NAMALWA (cell line): Measurements from ENCODE around the gene ELP5.

ENCODE experiments used
- DNase-seq: peaks from one replicate; pipeline ENCODE4 v3.0.0-alpha.2; 2015; ENCODE audit warnings: low spot score

Gene ELP5

GRCh38 chr17:7219229-7219811, 32.7 kb upstream of the ELP5 start:
- no peak for DNase-seq

- peak; percentile 67 for DNase-seq
Measured at GRCh38 chr17:7219812-7220592, 32.0 kb upstream of the ELP5 start, which contains the start of the genes ACADVL and DLG4. Gene ACADVL (plus strand): TSS chr17:7219938. CDS start chr17:7219985, 47 bp downstream. Gene DLG4 (minus strand): TSS chr17:7219836.

- DNase-seq, result peak; percentile 62
Measured at GRCh38 chr17:7220593-7221277, 31.3 kb upstream of the ELP5 start.

- no peak for DNase-seq
Measured at GRCh38 chr17:7221278-7222092, 30.5 kb upstream of the ELP5 start.

- DNase-seq, result no peak
Measured at GRCh38 chr17:7222093-7222971, 29.7 kb upstream of the ELP5 start.

GRCh38 chr17:7222972-7223292, 29.1 kb upstream of the ELP5 start:
- DNase-seq, result no peak

- DNase-seq, result no peak
Measured at GRCh38 chr17:7223375-7223774, 28.6 kb upstream of the ELP5 start.

- no peak for DNase-seq
Measured at GRCh38 chr17:7224110-7224509, 27.9 kb upstream of the ELP5 start.

DNA sequence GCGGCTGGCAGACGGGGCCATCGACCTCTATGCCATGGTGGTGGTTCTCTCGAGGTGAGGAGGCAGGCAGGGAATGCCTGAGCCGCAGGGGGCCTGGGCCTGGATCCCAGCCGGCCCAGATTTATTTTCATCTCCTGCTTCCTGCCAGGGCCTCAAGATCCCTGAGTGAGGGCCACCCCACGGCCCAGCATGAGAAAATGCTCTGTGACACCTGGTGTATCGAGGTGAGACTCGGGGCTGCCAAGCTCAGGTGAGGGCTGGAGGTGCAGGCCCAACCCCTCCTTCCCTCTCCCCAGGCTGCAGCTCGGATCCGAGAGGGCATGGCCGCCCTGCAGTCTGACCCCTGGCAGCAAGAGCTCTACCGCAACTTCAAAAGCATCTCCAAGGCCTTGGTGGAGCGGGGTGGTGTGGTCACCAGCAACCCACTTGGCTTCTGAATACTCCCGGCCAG, 27.3 kb upstream of the ELP5 start:
- no peak for DNase-seq

GRCh38 chr17:7225711-7226331, 26.2 kb upstream of the ELP5 start:
- no peak for DNase-seq

DNA sequence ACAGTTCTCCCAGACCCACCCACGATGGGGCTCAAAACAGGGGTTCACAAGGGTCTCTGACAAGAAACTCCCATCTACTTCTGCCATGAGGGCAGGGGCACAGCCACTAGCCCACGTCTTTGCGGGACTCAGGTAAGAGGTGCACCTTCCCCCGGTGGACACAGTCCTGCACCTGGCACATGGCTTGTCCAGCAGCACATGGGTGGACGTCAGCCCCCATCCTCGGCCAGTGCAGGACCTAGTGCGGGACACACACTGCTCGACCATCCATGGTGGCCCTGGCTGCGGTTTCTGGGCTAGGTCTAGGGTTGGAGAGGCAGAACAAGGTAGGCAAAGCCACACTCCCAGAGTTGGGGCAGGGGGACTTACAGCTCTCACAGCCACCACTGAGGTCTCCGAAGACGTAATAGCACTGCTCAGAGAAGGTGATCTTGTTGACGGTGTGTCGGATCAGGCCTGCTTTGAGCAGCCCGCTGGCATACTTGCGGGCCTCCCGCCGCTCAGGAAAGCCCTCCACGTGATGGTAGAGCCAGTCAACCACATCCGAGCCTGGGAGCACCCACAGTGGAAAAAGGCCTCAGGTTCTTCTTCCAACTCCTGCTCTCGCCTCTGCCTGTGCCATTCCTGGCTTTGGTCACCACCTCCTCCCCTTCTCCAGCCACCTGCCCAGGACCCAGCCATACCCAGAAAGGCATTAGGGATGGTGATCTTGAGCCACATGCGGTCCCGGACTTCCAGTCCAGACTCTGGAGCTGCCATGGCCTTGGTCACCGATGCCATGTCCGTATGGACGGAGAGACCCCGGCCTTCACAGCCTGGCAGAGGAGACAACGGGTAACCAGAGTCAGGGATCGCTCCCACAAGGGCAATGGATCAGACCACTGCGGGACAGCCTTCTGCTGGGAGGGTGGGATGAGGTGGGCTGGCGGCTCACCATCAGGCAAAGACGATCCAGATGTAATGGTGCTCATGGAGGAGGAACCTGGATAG, 25.0 kb upstream of the ELP5 start:
- no peak for DNase-seq

GRCh38 chr17:7228920-7229319, 23.1 kb upstream of the ELP5 start:
- no peak for DNase-seq

- DNase-seq, result no peak
Measured at GRCh38 chr17:7229504-7229903, 22.5 kb upstream of the ELP5 start.

DNA sequence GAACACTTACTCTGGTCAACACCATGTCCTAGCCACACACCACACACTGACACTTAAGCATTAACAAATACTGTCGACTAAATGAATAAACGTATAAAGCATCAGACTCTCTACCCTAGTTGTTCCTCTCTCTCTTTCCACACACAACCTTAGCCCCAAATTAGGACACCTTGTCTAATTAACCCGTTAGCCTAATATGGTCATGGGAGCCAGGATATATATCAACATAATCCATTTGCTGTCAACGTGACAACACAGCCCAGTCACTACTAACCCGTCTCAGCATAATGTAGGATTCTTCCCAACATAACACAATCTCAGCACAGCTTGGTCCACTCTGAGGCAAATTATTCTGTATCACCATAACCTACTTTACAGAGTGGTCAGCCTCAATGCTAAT, 19.9 kb upstream of the ELP5 start:
- DNase-seq, result no peak

- DNase-seq, result no peak
Measured at GRCh38 chr17:7233701-7234082, 18.3 kb upstream of the ELP5 start.

DNA sequence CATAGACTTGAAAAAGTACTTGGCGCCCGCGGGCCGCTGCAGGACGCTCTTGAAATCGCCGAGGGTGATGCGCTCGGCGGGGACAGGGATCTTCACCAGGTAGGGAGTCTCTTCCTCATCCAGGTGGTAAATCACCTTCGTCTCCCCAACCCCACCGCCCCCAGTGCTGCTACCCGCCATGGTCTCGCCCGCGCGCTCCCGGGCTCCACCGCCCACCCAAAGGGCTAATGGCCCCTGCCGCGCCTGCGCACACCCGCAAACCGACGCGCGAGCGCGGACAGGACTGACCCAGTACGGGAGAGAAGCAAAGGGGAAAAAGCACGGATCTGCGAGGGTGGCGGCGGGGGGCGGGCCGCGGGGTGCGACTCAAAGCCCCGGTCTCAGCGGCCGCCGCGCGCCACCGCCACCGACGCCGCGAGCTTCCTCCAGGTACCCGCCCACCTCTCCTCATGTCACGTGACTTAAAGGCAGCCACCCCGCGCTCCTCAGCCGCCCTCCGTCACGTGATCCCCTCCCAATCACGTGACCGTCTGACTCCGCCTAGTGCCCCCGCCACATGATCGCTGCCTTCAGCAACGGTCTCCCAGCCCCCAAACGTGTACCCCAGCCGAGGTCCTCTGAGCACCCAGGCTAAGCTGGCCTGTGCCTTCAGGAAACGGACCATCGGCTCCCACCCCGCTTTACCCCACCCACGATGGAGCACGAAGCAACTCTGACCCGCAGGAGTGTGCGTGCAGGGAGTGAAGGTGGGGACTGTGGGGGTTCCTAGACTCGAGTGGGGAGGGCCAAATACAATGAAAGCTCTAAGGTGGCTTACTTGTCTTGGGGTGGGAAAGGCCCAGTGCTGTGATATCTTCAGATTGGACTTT, 17.7 kb upstream of the ELP5 start, which contains the start of gene DVL2:
TSS of gene DVL2 (minus strand) at position 435 of the 869 bp plus-strand sequence. CDS start at position 180, 255 bp downstream.
- DNase-seq, result peak; percentile 89

- no peak for DNase-seq
Measured at GRCh38 chr17:7235693-7236665, 16.0 kb upstream of the ELP5 start.
